Stimulated activated CD8-positive, alpha-beta memory T cell treated with anti-CD3 and anti-CD28 coated beads, Interleukin-4, amount 100 ng/mL, for 1 hour (primary cell): Measurements from ENCODE around the gene GJA4.
"Not testable (repeated sequence)": the region's sequence is repeated elsewhere in the genome, so short reads cannot be mapped to it uniquely, and the experiment has no call there.

Experiments used
- DNase-seq, 2 donors: peaks; one replicate each; pipeline ENCODE4 v3.0.0-alpha.2; 2020; ENCODE audit warnings: low read depth in 2 of 2, low spot score in 1 of 2

The GJA4 gene

DNA sequence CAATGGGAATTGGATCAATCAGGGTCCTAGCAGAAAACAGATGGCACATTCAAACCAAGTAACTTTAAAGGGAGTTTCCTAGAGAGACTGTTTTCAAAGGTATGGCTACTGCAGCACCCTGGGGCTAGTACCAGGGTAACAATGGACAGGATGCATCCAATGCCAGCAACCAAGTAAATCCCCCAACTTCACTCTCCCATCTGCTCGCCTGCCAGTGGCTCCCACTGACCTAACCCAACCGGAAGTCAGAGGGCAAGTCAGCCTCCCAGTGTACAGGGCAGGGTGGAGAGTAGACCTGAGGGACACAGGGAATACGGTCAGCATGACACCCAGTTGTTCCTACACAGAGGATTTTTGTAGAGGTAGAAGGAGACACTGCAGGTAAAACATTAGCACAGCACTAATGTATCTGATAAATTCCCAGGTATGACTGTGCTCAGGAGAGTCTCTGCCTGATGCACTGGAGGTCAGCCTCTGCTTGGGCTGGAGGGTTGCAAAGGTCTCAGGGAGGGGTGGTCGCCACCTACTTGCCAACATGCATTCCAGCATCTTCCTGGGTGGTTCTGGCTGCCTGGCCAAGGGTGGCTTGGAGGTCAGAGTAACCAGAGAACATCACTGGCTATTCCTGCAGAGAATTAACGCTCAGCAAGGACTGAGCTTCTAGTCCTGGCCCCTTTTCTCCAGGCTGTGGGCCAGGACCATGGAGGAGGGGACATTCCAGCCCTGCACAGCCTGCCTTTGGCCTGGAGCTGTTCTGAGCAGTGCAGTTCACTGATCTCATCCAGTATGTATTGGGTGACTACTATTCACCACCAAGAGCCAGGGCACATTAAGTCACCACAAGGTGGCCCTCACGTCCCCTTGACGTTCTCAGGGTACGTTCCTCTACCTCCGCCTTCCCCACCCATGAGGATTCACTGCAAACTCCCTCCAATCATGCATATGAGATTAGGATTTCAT, 5.1 kb upstream of the GJA4 start:
- no peak for DNase-seq

DNA sequence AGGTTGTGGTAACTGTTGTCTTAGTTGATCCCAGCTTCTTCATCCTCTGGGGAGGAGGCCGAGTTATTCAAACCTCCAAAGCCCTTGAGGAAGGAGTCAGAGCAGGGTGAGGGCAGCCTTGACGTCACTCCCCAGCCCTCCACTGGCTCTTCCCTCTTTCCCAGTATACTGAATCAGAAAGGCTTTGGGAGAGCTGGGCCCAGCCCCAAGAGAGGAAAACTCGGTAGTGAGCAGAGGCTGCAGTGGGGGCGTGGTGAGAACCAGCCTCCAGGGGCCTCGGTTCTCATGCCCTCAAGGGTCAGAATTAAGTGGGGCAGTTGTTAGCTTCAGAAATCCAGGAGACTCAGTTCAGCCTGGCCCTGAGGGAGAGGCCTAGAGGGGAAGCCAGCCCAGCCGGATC, 1.8 kb upstream of the GJA4 start:
- no peak for DNase-seq

DNA sequence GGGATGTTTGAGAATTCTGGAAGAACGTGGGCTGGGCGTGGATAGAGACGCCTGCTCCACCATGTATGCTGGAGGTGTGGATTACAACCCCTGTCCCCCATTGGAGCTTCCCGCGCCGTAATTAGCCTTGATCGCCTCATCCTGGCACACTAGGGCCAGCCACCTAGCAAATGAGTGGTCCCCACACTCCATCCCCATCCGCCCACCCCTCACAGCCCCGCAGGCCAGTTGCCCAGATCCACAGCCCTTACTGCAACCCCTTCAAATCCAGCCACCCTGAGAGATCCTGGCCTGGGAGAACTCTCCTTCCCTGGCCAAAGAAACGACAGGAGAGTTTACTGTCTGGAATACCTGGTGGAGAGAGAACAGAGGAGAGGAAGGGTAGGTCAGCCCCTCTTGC, 375 bp upstream of the GJA4 start:
- no peak for DNase-seq

DNA sequence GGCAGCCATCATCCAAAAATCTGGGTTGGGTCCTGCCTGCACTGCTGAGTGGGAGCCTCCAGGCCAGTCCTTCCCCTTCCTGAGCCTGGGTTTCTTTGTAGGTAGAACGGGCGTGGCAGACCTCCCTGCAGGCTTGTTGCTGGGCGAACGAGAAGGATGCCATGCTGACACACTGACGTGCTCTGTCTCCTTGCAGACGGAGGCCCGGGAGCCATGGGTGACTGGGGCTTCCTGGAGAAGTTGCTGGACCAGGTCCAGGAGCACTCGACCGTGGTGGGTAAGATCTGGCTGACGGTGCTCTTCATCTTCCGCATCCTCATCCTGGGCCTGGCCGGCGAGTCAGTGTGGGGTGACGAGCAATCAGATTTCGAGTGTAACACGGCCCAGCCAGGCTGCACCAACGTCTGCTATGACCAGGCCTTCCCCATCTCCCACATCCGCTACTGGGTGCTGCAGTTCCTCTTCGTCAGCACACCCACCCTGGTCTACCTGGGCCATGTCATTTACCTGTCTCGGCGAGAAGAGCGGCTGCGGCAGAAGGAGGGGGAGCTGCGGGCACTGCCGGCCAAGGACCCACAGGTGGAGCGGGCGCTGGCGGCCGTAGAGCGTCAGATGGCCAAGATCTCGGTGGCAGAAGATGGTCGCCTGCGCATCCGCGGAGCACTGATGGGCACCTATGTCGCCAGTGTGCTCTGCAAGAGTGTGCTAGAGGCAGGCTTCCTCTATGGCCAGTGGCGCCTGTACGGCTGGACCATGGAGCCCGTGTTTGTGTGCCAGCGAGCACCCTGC, 1.4 kb downstream of the GJA4 start:
- DNase-seq = no peak

DNA sequence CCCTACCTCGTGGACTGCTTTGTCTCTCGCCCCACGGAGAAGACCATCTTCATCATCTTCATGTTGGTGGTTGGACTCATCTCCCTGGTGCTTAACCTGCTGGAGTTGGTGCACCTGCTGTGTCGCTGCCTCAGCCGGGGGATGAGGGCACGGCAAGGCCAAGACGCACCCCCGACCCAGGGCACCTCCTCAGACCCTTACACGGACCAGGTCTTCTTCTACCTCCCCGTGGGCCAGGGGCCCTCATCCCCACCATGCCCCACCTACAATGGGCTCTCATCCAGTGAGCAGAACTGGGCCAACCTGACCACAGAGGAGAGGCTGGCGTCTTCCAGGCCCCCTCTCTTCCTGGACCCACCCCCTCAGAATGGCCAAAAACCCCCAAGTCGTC, 2.0 kb downstream of the GJA4 start:
- no peak for DNase-seq

DNA sequence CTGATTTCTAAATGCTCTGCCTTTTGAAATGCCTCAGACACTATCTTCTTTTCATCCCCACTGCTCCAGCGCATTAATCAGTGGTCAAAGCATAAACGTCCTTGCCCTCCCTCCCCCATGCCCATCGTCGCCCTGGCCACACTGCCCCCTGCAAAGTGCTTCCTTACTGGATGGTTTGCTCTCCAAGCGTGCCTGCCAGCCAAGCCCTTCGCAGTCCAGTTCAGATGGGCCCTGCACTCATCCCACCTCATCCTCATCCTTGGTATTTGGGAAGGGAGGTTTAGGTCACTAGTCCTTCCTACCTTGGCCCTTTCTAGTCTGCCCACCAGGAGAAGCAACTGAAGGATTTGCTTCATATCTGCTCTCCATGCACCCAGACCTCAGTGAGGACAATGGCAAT, 3.1 kb downstream of the GJA4 start:
- DNase-seq = no peak

DNA sequence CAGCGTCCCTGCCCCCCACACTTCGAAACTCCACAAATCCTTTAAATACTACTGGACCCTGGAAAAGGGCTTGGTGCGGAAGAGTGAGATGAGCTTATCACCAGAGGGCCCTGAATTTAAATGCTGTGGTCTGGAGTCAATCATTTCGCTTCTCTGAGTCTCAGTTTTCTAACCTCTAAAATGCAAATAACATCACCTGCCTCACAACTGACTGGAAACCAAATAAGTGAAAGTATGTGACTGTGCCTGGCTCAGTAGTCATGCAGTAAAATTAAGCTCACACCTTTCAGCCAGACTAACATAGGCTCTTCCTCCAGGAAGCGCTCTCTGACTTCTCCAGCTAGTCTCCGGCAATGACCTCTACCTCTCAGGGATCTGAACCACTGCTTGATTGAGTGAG, 4.2 kb downstream of the GJA4 start:
- no peak for DNase-seq

DNA sequence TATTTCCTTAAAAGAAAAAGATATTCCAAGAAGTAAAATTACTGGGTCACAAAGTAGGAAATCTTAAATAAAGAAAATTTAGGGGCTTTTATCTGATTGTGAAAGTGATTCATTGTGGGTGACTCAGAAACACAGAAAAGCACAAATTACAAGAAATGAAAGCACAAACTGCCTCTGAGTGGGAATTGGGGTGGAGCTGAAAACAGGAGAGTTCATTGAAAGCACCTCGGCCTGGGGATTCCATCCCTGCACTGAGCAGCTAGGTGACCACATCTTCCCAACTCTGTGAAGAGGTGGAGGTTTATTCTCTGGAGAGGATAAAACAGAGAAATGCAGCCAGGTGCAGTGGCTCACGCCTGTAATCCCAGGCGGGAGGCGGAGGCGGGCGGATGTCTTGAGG, 7.4 kb downstream of the GJA4 start:
- DNase-seq = no peak

DNA sequence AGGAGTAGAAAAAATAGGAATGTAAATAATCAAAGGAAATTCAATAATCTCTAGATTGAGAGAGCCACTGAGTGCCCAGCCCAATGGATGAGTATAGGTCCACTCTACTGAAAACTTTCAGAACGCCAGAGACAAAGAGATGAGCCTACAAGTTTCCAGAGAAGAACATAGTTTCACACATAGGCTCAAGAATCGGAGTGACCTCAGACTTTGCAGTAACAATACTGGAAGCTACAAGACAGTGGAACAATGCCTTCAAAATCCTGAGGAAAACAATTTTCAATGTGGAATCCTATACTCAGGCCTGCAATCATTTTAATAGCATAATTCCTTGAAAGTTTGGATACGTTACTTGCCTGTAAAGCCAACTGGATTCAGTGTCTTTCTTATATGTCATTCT, 11.0 kb downstream of the GJA4 start:
- DNase-seq = no peak

DNA sequence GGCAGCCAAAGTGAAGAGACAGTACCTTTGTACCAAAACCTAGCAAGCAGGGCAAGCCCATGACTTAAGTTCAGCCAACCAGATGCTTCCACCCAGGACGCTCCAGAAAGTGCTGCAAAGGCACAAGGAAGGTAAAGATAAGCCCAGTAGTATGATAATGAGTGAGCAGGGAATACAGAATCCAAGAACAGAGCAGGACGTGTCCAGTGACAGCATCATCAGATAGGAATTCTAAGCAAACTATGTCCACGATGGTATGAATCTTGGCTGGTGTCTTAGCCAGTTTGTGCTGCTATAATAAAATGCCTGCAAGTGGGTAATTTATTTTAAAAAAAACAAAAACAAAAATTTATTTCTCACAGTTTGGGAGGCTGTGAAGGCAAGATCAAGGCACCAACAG, 13.6 kb downstream of the GJA4 start:
- DNase-seq = no peak

DNA sequence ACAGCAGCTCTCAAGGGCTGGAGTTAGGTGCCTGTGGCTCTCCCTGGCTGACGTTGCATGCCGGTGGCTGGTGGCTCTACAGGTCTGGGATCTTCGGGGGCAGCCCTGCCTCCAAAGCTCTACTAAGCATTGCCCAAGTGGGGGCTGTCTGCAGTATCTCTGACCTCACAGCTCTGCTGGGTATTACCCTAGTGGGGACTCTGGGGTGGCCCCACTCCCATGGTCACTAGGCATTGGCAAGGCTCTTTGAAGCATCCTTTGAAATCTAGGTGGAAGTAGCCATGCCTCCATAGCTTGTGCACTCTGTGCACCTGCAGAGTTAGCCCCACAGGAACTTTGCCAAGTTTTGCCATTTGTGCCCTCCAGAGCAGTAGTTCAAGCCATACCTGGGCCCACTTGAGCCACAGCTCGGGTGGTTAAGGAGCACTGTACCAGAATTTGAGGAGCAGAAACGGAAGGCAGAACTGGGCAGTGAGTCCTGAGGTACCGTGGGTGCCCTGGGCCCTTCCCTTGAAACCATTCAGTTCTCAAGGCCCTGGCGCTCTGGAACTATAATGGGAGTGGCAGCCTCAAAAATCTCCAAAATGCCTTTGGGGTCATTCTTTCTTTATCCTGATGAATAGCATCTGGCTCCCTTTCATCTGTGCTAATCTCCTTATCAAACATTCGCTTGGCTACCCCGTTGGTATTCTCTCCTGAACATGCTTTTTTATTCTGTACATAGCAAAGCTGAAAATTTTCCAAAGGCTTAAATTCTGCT, 15.4 kb downstream of the GJA4 start:
- no peak for DNase-seq

DNA sequence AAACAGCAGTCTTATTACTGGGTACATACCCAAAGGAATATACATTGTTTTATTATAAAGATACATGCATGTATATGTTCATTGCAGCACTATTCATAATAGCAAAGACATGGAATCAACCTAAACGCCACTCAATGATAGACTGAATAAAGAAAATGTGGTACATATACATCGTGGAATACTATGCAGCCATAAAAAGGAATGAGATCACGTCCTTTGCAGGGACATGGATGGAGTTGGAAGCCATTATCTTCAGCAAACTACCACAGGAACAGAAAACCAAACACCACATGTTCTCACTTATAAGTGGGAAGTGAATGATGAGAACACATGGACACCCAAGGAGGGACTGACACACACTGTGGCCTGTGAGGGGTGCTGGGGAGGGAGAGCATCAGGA, 18.0 kb downstream of the GJA4 start:
- DNase-seq = not testable (repeated sequence)

DNA sequence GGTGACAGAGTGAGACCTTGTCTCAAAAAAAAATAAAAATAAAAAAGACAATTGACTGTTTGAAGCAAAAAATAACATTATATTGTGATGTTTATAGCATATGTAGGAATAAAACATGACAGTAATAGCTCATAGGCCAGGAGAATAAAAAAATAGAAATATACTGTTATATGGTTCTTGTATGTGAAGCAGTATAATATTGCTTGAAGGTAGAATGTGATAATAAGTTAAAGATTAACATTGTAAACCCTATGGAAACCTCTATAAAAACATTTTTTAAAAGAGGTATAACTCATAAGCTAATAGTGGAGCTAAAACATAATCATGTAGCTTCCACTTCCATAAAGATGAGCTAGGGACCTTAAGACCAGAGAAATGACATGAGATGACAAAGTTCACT, 23.5 kb downstream of the GJA4 start:
- no peak for DNase-seq

DNA sequence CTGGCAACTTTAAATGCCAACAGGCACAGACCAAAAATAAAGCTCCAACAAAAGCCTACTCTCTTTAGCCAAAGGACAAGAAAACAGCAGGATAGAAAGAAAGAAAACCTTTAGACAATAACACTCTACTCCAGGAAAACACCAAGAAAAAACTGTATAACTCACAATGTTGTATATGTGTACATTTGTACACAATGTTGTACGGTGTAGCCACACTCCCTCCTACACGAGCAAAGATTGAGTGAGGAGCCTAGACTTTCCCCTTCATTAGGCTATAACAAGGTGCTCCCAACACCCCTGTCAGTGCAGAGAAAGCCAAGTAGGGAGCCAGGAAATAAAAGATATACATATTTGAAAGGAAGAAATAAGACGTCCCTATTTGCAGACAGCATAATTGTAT, 24.0 kb downstream of the GJA4 start:
- DNase-seq = no peak

DNA sequence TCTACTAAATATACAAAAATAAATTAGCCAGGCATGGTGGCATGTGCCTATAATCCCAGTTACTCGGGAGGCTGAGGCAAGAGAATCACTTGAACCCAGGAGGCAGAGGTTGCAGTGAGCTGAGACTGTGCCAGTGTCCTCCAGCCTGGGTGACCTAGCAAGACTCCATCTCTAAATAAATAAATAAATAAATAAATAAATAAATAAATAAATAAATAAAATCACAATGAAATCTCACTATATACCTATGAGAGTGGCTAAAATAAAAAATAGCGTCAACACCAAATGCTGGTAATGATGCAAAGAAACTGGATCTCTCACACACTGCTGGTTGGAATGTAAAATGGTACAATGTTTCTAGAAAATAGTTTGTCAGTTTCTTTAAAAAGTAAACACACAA, 26.1 kb downstream of the GJA4 start:
- not testable (repeated sequence) for DNase-seq

DNA sequence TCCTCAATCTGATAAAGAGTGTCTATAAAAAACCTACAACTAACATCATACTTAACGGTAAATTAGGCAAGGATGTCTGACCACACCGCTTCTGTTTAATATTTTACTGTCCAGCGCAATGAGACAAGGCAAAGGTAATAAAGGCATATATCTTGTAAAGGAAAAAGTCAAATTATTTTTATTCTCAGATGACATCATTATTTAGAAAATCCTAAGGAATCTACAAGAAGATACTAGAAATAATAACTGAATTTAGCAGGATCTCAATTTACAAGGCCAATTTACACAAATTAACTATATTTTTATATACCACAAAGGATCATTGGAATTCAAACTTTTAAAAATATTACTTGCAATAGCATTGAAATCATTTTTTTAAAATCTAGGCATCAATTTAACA, 29.4 kb downstream of the GJA4 start:
- DNase-seq = no peak

DNA sequence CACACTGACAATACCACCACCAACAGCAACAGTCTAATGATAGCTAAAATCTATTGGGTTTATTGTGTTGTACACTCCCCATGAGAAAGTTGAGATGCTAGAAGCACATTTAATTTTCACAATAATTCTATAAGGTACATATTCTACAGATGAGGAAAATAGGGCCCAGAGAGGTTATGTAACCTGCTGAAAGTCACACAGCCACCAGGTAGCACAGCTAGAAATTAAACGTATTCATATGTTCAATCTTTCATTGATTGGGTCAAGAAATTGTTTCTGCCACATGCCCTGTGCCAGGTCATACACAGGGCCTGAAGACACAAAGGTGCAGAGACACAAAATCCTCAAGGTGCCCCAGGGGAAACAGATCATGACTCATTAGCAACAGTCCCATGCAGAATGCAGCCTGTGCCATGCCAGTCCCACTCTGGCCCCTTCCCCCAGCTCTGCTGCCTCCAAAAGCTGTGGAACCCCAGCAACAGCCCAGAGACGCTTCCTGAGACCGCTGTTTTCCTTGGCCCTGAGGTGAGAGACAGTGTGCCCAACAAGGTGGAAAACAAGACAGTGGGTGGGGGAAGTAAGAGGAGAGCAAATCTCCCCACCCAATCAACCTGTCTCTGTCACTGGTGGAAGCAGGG, 32.1 kb downstream of the GJA4 start:
- no peak for DNase-seq

DNA sequence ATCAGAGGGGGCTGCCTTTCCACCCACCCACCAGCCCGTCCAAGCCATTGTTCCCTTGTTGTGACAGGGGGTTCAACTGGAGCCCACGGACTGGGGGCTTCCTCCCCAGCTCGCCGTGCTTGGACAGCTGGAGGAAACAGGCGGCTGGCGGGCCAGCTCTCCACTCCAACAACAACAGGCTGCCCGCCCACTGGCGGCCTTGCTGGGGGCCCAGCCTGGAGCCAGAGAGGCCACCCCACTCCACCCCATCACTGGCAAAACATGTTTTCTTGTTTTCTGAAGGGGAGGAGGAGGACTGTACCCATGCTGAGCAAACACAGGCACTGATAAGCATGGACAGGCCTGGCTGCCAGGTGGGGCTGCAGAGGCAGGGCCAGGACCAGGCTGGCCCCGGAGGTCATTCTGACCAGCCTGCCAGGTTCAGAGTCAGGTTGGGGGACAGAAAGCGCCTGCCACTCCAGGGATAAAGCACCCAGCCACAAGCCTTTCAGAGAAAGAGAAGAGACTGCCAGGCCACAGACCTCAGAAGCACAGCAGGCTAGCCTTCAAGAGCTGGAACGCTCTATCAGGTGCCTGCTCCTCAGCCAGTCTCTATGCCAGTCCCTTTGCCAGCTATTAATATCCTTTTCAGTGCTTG, 32.8 kb downstream of the GJA4 start:
- DNase-seq = no peak

DNA sequence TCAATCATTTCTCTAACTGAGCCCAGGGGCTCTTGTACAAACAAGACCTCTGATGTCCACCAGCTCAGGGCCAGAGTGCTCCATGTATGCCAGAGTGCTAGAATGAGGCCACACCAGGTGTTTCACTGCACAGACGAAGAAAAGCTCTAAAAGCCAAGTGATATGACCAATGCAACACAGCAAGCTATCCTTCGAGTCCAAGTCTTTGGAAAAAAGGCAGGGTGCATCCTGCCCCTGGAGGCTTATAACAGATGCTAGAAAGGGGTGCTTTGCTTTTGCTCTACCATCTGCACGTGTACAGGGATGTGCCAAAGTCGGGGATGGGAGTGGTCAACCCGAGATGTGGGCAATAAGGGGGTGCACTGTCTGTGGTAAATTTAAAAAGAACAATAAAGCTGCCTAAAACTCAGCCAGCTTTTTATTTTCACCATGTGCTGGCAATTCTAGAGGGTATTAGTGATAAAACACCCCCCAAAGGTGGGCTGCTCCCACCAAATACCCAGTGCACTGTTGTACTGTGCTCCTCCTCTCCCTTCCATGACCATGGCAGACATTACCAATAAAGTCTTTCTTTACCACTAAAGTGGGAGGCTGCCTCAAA, 34.6 kb downstream of the GJA4 start:
- DNase-seq = no peak

DNA sequence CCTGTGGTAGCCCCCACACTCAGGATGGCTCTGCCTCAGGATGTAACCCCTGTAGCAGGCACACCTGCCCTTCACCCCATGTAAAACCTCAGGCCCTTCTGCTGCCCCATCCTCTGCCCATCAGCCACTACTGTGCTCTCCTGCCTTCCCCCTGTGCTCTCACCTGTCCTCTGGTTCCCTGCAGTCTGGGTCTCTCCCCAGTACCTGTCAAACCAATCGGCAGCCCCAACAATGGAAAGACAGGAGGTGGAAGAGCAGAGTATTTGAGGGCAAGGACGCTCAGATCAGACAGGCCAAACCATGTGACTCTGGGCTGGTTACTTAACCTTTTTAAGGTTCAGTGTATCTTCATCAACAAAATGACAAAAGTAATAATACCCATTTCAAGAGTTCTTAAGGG, 35.8 kb downstream of the GJA4 start:
- no peak for DNase-seq
